HG03521 (cell line): ENCODE data around the gene FBXL7.

Source experiments
- ATAC-seq: cut with Tn5 transposase; IDR thresholded peaks from one replicate; pipeline ENCODE4 v1.9.1; 2021; ENCODE audit warnings: mild to moderate bottlenecking, moderate library complexity; ENCODE audit not compliant: unreplicated experiment

Gene FBXL7

DNA sequence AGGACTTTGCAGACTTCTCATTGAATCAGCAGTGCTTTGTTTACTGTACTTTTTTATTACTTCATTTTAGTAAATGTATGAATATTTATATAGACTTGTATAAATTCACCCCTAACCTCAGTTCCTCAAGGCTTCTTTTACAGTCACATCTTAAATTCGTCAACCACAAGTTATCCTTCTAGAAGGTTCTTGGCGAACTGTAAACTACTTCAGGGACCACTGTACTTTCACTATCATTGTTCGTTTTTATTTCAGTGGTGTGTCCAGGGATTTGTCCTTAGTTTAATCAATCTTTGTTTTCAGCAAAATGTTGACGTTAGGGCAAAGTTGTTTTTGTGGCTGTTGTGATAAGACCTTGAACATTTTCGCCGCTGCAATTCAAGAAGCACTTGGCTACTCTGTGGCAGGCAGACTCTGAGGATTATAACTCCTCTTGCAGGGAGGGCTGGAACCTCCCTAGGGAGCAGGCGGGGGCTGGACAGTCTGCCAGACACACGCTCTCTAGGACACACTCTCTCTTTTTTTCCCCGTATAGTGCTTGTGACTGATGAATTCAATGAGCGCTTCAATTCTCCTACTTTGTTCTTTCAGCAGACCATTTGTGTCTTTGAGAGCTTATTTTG is 252.8 kb downstream of the FBXL7 start:
- ATAC-seq, result no peak

GRCh38 chr5:15753752-15754151 is 253.8 kb downstream of the FBXL7 start:
- ATAC-seq, result no peak

DNA sequence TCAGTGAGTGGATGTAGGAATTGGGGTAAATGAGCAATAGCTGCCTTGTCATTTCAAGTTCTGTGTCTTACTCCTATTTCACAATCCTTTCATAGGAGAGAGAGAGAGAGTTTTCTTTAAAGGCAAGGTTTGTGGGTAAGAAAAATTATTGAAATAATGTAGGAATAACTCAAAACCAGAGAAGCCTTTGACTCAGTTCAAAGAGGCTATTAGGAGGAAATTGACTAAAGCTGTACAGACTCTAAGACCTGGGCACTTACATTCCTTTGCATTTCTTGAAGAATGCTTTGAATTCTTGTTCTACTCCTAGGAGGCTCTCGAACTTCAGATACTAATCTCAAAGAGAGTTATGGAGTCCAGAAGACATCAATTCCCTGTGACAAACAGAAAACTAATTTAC is 257.1 kb downstream of the FBXL7 start:
- ATAC-seq, result no peak

GRCh38 chr5:15757619-15758018 is 257.6 kb downstream of the FBXL7 start:
- ATAC-seq, result no peak

GRCh38 chr5:15762668-15763067 is 262.7 kb downstream of the FBXL7 start:
- no peak for ATAC-seq

- no peak for ATAC-seq
Observed at GRCh38 chr5:15763754-15764153, 263.8 kb downstream of the FBXL7 start.

DNA sequence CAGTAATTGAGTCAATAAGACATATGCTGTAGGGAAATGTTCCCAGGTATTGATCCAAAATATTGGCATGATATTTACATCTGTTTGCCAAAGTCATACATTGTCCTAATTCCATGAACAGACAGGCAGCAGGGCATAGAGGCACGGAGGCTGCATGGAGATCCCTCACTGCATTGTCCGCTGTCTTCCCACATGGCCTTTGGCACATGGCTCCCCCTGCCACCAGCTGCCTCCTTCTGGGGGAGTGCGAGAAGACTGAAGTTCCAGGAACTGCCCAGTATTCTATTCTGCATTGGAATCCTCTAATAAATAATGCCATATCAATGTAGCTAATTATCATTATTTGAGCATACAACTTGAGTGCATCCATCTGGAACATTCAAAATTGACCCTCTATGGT is 269.0 kb downstream of the FBXL7 start:
- no peak for ATAC-seq

GRCh38 chr5:15772131-15772530 is 272.2 kb downstream of the FBXL7 start:
- no peak for ATAC-seq

DNA sequence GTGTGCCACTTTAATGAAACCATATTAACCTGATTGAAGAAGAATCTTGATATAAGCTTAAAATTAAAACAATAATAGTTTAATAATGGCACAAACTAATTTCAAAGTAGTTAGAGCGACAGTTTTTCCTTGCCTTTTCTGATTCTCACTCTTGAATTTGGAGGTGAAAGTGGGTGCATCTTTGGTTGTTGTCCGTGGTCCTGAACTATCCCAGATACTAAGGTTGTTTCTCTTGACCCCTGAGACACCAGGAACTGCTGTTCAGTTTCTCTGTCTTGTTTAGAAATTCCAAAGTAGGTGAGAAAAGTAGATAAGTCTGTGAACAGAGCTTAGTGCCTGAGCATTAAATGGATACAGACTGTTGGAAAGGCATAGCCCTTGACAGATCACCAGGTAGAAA is 274.7 kb downstream of the FBXL7 start:
- no peak for ATAC-seq

- ATAC-seq, result no peak
Observed at GRCh38 chr5:15776346-15776745, 276.4 kb downstream of the FBXL7 start.

DNA sequence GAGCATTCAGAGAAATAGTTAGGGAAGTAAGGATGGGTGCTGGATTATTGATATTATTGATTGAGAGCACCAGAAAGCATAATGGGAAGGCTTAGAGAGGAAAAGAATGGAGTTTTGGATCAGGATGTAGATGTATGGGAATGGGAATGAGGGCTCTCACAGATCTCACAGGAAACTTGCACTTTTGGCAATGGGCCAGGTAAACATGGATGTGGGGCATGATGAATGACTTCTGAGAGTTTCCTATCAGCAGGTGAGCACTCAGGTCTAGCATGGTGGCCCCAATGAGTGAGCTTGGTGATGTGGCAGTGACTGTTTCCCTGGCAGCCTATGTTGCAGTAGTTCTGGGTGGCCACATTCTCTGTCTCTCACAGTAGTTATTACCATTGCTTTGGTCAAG is 283.8 kb downstream of the FBXL7 start:
- no peak for ATAC-seq

DNA sequence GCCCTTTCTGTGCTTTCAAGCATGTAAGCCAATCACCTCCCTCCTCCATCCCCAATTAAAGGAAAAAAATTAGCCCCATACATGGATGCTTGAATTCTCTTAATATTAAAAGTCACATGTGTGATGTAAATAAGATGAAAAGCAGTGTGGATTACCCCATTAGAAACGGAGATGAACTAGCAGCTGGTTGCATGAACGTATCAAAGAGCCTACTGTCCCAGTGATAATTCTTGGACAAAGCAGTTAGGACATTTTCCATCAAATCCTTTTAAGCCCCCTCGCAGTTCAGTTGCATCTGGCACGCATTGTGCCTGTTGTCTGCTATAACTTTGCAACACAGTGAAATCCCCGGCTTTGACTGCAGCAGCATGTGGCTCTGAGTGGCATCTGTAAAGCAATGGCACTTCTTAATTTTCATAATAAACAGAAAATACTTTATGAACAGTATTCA is 285.6 kb downstream of the FBXL7 start:
- no peak for ATAC-seq

- no peak for ATAC-seq
Observed at GRCh38 chr5:15786326-15786725, 286.3 kb downstream of the FBXL7 start.

GRCh38 chr5:15786884-15787283 is 286.9 kb downstream of the FBXL7 start:
- ATAC-seq, result no peak

GRCh38 chr5:15787681-15788080 is 287.7 kb downstream of the FBXL7 start:
- ATAC-seq, result no peak

DNA sequence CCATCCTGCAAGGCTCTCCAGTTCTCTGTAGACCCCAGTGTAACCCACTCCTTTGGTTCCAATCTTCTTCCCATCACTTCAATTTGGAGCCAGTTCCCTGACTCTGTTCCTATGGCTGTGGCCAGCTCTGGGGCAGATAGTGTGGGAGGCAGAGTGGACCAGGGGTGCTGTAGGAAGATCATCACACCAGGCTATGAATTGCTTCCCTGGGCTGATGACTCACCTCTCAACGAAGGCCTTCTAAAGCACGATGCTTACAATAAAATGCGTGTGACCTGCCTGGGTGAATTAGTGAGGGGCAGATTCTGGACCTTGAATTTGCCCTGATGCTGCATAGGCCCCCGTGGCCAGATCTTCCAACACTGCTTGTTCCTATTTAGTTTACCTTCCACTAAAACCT is 289.7 kb downstream of the FBXL7 start:
- no peak for ATAC-seq

- no peak for ATAC-seq
Observed at GRCh38 chr5:15790446-15791018, 290.6 kb downstream of the FBXL7 start.

DNA sequence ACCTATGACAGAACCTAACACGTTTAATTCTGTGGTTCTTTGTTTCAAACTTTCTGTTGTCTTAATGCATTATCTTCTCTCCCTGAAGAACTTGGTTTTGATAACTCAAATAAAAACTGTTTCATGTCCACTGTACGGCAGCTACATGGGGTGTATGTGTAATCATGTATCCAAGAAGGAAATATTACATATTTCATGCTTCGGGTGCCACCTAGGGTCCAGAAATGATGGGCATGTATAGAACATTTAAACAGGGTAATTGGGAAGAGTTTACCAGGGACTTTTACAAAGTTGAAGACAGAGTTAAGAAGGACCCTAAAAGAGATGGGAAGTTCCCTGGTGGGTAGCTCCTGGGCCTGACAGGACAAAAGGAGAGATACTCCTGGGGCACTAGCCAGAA is 291.3 kb downstream of the FBXL7 start:
- ATAC-seq, result no peak

DNA sequence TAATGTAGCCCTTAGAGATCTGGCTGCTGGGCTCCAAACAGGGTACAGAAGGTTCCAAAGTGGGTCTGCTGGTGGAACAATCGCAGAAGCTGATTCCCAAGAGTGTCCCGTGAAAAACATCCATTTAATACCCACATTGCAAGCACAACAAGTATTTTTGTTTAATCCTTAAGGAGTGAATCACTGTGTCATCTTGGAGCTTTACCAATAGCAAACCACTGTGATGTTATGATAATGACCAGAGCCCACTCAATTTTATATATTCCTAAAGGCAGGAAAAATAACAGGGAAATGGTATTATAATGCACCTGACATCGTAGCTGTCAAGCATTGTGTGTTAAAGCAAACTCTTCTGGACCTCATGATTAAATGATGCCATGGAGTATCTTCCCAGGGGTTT is 291.9 kb downstream of the FBXL7 start:
- no peak for ATAC-seq

DNA sequence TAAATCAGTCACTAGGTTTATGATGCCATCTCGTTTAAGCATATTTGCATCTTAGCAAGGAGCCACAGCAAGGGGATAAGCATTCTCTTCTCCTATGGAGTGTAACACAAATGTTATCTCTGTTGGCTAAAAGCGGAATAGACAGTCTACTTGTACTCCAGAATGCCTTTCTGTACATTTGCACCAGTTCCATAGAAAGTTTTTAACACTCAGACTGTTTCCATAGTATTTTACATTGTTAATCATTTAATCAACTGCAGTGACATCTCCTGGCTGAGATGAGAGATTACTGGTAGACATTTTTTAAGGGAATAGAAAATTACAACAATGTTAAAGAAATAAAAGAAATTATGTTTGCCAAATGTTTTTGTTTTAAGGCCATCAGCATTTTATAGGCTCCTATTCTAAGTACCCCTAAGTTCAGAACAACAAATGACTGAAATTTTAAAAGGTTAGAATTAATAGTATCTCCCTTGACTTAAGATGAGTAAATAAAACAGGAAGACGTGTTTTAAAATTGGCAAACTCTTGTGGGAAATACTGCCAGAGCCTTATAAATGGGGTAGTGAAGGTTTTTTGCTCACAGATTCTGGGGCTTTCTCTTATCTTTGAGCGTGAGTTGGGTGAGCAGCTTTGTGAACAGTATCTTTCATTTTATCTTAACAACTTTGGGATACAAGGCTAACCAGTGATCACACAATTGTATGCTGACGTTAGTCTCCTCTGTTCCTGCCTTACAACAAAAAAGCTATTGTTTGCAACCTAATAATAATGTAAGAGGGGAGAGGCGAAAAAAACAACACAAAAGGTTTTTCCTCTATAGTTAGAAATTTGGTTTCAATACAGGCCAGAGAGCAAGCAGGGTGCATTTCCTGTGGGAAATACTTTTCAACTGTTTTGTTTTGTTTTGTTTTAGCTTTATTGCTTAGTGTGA is 294.3 kb downstream of the FBXL7 start:
- no peak for ATAC-seq

DNA sequence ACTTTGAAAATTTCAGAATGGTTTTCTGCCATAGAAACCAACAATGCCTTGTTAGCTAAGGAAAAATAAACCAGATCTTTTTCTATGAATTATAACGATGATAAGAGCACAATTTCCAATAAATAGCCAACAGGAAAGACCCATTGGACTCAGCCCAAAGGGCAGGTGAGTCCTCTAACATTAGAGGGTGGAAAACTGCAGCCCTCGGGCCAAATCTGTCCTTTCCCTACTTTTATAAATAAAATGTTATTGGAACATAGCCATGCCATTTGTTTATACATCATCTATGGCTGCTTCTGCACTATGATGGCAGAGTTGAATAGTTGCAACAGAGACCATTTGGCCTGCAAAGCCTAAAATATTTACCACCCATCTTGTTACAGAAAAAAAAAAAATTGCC is 296.1 kb downstream of the FBXL7 start:
- no peak for ATAC-seq

- no peak for ATAC-seq
Observed at GRCh38 chr5:15796557-15796956, 296.6 kb downstream of the FBXL7 start.
